CD4-positive, alpha-beta T cell treated with Interleukin-17A for 1 hour (primary cell): ENCODE measurements around the gene DLGAP3.
"Not testable (repeated sequence)": the region's sequence is repeated elsewhere in the genome, so short reads cannot be mapped to it uniquely, and the experiment has no call there.

Experiments used
- DNase-seq: peaks from one replicate; pipeline ENCODE4 v3.0.0-alpha.2; 2020

Gene DLGAP3

GRCh38 chr1:34833711-34834110 is 95.7 kb downstream of the DLGAP3 start:
- no peak for DNase-seq

DNA sequence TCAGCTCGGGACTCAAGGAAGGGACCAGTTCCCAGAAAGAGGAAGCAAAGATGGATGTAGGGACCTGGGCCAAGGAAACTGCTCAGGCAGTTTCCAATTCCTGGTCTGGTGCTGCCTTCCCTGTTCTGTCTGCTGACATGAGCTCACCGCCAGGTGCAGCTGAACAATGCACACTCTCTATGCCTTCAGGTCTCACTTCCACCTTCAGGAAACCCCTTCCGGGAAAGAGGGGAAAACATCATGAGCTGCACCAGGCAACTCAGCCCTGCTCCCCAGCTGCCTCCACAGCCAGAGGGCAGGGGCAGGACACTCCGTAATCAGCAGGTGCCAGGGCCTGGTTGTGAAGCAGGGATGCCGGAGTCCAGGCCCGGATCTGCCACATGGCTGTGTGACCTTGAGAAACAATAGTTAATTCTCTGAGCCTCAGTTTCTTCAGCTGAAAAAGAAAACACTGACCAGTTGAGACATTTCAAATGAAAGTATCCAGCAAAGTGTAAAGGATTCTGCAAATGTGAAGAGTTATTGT is 97.7 kb downstream of the DLGAP3 start:
- DNase-seq: no peak

DNA sequence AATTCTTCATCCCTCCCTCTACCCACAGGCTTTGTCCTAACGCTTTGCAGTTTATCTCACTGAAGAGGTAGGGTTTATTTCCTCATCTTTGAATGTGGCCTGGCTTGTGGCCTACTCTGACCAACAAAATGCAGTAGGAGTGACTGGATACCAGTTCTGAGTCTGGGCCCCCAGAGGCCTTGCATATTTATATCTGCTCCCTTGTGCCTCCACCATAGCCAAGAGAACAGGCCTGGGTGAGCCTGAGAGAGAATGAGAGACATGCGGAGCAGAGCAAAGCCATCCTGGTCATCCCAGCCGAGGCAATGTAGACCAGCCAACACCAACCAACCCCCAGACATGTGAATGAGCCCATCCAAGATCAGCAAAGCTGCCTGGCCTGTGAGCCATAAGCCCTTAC is 100.2 kb downstream of the DLGAP3 start:
- DNase-seq: no peak

- DNase-seq: no peak
Measured at GRCh38 chr1:34828611-34829010, 100.8 kb downstream of the DLGAP3 start.

GRCh38 chr1:34827341-34827941 is 102.0 kb downstream of the DLGAP3 start:
- DNase-seq: no peak

- DNase-seq: no peak
Measured at GRCh38 chr1:34825455-34826091, 103.9 kb downstream of the DLGAP3 start.

GRCh38 chr1:34824817-34825454 is 104.5 kb downstream of the DLGAP3 start:
- no peak for DNase-seq

DNA sequence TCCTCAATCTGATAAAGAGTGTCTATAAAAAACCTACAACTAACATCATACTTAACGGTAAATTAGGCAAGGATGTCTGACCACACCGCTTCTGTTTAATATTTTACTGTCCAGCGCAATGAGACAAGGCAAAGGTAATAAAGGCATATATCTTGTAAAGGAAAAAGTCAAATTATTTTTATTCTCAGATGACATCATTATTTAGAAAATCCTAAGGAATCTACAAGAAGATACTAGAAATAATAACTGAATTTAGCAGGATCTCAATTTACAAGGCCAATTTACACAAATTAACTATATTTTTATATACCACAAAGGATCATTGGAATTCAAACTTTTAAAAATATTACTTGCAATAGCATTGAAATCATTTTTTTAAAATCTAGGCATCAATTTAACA is 107.2 kb downstream of the DLGAP3 start:
- no peak for DNase-seq

GRCh38 chr1:34818862-34819261 is 110.6 kb downstream of the DLGAP3 start:
- not testable (repeated sequence) for DNase-seq

GRCh38 chr1:34816778-34817177 is 112.7 kb downstream of the DLGAP3 start:
- no peak for DNase-seq

DNA sequence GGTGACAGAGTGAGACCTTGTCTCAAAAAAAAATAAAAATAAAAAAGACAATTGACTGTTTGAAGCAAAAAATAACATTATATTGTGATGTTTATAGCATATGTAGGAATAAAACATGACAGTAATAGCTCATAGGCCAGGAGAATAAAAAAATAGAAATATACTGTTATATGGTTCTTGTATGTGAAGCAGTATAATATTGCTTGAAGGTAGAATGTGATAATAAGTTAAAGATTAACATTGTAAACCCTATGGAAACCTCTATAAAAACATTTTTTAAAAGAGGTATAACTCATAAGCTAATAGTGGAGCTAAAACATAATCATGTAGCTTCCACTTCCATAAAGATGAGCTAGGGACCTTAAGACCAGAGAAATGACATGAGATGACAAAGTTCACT is 113.1 kb downstream of the DLGAP3 start:
- DNase-seq: no peak
